ENCODE results near the gene RNF130.
"Not testable (repeated sequence)": the region's sequence is repeated elsewhere in the genome, so short reads cannot be mapped to it uniquely, and the experiment has no call there.

RNF130 gene

DNA sequence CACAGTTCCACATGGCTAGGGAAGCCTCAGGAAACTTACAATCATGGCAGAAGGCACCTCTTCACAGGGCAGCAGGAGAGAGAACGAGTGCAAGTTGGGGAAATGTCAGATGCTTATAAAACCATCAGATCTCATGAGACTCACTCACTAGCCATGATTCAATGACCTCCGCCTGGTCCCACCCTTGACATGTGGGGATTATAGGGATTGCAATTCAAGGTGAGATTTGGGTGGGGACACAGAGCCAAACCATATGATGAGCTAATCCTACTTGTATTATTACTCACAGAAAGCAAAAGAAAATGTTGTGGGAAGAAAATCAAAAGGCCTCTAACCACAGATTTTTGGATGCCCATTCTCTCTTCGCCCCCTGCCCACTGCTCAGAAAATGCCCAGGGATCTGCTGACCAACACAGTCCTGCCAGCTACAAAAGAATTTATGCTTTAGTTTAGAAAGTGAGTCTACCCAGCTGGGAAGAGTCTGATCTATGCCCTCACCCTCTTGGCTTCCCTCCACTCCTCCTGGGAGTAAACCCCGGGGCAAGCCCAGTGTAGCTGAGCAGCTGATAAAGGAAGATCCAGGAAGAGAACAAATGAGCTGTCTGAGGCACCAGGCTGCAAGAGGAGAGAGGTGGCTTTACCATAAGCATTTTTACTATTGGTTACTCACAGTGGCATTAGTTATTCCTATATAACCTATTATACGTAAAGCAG lies 53.1 kb downstream of the RNF130 start:
- DNase-seq (ENCODE audit: low read depth in 2 of 2): no peak

- not testable (repeated sequence) for DNase-seq (ENCODE audit: low read depth in 2 of 2)
Measured at GRCh38 chr5:180015523-180015922, 56.0 kb downstream of the RNF130 start.

- DNase-seq (ENCODE audit: low read depth in 2 of 2): no peak
Measured at GRCh38 chr5:180013678-180014077, 57.9 kb downstream of the RNF130 start.

DNA sequence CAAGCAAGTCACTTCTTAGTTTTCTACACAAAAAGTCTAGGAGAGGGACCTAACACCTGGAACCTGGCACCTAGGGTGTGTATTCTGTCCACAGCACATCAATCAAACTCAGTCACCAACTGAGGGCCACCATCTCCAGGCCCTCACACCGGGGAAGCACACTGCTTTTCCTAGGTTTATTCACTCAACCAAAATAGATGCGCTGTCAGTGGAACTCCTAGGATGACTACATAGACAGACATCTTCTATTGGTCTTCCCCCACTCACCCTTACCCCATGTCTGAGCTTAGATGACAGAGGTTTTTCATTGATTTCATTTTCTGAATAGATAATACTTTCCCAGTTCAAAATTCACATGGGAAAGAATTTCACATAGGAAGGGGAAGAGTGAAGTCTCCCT lies 59.2 kb downstream of the RNF130 start:
- DNase-seq (ENCODE audit: low read depth in 2 of 2): no peak

DNA sequence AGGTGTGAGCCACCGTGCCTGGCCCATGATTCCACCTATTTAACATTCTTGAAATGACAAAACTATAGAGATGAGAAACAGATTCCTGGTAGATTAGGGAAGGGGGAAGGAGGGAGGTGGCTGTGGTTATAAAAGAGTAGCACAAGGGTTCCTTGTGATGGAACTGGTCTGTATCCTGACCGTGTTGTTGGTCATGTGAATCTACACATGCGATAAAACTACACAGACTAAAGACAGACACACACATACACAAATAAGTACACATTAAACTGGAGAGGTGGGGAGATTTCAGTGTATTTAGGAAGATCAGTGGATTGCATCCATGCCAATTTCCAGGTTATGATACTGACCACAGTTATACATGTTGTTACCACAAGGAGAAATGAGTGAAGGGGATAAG lies 60.9 kb downstream of the RNF130 start:
- DNase-seq (ENCODE audit: low read depth in 2 of 2): no peak

- DNase-seq (ENCODE audit: low read depth in 2 of 2): no peak
Measured at GRCh38 chr5:180009581-180009980, 62.0 kb downstream of the RNF130 start.

DNA sequence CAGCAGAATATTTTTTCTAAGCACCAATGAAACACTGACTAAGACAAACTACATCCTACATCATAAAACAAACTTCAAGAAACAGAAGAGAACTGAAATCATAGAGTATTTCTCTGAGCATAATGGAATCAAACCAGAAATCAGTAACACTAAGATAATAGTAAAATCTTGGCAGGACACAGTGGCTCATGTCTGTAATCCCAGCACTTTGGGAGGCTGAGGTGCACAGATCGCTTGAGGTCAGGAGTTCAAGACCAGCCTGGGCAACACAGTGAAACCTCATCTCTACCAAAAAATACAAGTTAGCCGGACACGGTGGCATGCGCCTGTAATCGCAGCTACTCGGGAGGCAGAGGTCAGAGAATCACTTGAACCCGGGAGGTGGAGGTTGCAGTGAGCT lies 63.1 kb downstream of the RNF130 start:
- DNase-seq (ENCODE audit: low read depth in 2 of 2): no peak

- no peak for DNase-seq (ENCODE audit: low read depth in 2 of 2)
Measured at GRCh38 chr5:180007582-180007981, 64.0 kb downstream of the RNF130 start.

GRCh38 chr5:180006141-180006540 lies 65.4 kb downstream of the RNF130 start:
- DNase-seq (ENCODE audit: low read depth in 2 of 2): no peak

DNA sequence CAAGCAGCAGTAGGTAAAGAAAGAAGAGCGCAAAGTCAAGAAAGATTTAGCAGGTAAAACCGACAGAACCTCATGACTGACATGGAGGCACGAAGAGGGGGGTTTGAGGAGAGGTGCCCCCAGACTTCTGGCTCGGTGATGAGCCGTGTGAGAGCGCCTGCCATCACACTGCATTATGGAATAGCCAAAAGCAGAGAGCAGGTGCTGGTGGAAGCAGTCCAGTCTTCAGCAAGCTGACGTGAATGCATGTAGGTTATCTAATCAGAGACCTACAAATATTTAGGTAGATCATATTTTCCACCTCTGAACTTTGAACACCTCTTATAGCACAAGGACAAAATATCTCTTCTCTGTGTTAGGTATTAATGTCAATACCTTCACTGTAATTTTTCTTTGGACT lies 68.4 kb downstream of the RNF130 start:
- no peak for DNase-seq (ENCODE audit: low read depth in 2 of 2)

- no peak for DNase-seq (ENCODE audit: low read depth in 2 of 2)
Measured at GRCh38 chr5:180001742-180002141, 69.8 kb downstream of the RNF130 start.

- no peak for DNase-seq (ENCODE audit: low read depth in 2 of 2)
Measured at GRCh38 chr5:180001136-180001535, 70.4 kb downstream of the RNF130 start.

- no peak for DNase-seq (ENCODE audit: low read depth in 2 of 2)
Measured at GRCh38 chr5:179998485-179998884, 73.1 kb downstream of the RNF130 start.

DNA sequence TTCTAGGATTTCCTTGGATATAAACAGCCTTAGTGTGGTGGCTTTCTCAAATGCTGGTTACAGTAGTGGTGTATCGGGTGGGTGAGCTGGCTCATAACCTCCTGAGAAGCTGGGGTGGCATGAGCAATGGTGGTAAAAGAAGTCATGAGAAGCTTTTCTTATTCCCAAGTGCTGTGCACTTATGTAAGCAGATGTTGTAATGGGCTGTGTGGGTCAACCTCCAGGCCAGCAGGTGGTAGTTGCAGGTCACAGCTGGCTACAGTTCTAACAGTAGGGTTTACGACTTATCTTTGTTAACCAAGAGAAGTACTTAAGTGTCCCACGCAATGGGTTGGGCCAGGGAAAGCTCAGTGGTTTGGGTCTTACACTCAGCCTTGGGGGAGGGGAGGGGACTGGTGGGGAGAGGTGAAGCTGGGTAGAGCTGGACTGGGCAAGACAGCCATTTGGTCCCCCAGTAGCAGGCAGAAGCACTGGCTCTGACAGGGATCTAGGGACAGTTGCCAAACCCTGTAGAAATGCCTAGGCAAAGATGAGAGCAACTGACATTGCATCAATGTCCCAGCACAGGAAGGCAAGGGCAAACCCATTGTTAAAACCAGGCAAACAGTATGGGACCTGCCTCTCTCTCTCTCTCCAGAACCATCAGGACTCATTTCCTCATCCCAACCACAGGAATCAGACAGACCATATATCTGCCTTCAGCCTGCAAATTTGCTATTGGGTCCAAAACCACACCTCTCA lies 76.8 kb downstream of the RNF130 start:
- no peak for DNase-seq (ENCODE audit: low read depth in 2 of 2)

GRCh38 chr5:179992855-179993254 lies 78.7 kb downstream of the RNF130 start:
- DNase-seq (ENCODE audit: low read depth in 2 of 2): not testable (repeated sequence)

- DNase-seq (ENCODE audit: low read depth in 2 of 2): no peak
Measured at GRCh38 chr5:179991106-179991505, 80.5 kb downstream of the RNF130 start.

- DNase-seq (ENCODE audit: low read depth in 2 of 2): not testable (repeated sequence)
Measured at GRCh38 chr5:179990525-179990924, 81.0 kb downstream of the RNF130 start.

DNA sequence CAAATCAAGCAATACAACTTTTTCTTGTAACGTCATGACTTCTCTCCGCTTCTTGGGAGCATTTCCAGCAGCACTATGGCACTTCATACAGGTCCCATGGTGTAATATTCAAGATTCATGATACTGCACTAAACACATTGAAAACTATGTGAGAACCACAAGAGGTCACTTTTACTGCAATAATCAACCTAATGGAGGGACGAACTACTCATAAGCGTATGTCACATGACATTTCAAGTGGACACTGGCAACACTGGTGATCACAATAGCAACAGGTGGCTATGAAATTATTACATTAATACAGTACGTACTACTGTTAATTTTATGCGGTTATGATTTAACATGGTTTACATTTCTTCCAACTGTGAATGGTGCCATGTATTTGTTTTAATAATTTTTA lies 85.2 kb downstream of the RNF130 start:
- DNase-seq (ENCODE audit: low read depth in 2 of 2): no peak

DNA sequence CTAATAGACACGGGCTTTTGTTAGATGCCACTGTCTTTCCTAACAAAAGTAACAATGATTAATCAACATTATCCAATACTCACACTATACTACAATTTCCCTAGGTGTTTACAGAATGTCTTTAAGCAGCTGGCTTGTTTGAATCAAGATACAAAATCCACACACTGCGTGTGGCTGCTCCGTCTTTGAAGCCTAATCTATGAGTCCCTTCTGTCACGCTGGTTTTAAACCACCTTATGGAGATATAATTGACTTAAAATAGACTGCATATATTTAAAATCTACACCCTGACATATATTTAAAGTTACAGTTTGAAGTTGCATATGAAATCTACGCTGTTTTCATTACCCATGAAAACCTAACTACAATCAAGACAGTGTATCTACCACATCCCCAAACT lies 89.9 kb downstream of the RNF130 start:
- DNase-seq (ENCODE audit: low read depth in 2 of 2): no peak

GRCh38 chr5:179980767-179981166 lies 90.8 kb downstream of the RNF130 start:
- no peak for DNase-seq (ENCODE audit: low read depth in 2 of 2)

DNA sequence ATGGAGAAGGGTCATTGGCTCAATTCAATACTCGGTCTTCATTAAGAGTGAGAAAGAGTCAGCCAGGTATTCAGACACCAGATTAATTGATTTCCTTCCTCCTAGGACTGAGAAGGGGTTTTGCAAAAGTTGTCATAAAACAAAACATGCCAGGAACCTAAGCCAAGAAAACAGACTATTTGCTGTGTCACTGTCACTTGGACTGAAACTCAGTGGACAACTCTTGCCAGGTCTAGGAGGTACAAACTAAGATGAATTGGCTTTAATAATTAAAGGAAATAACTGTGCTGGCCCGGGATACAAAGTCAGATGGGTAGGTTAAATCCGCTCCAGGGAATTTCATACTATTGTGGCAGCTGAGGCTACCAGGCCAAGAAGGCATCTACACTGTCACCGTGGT lies 92.8 kb downstream of the RNF130 start:
- no peak for DNase-seq (ENCODE audit: low read depth in 2 of 2)

- no peak for DNase-seq (ENCODE audit: low read depth in 2 of 2)
Measured at GRCh38 chr5:179975713-179976134, 95.8 kb downstream of the RNF130 start.

- no peak for DNase-seq (ENCODE audit: low read depth in 2 of 2)
Measured at GRCh38 chr5:179974946-179975712, 96.4 kb downstream of the RNF130 start.

Data from stimulated activated CD4-positive, alpha-beta T cell treated with anti-CD3 and anti-CD28 coated beads, Interleukin-4, amount 100 ng/mL, for 48 hours (primary cell).